Left lung (tissue), 10 donors: ENCODE data around the gene CMIP. TPM values are rescaled to one million over a fixed set of nuclear protein-coding genes. Genes with fewer than 3 reads are reported as not detected.

Experiments used
- ATAC-seq: fragments of 200-7000 bp; cut with Tn5 transposase; one replicate; pipeline ENCODE4 v1.9.1; 2020; ENCODE audit warnings: moderate library complexity
- DNase-seq, 4 donors: peaks; one replicate each; pipeline ENCODE4 v3.0.0-alpha.2; 2013 to 2020
- H3K27ac ChIP-seq, 2 donors: fragments of 200-600 bp; sonication (generic) in 1 of 2; one replicate each; pipeline versions ENCODE4 v1.5.0 to v1.8.0; 2020 to 2021
- H3K27me3 ChIP-seq, 2 donors: fragments of 200-600 bp; sonication (generic) in 1 of 2; one replicate each; pipeline versions ENCODE4 v1.5.0 to v1.8.0; 2020 to 2021
- H3K36me3 ChIP-seq, 2 donors: fragments of 200-600 bp; sonication (generic) in 1 of 2; one replicate each; pipeline versions ENCODE4 v1.5.0 to v1.8.0; 2020 to 2021
- H3K4me1 ChIP-seq, 2 donors: fragments of 200-600 bp; one replicate each; pipeline ENCODE4 v1.8.0; 2021
- H3K4me3 ChIP-seq, 2 donors: fragments of 200-600 bp; sonication (generic) in 1 of 2; one replicate each; pipeline versions ENCODE4 v1.5.0 to v1.8.0; 2020 to 2021; ENCODE audit warnings: mild to moderate bottlenecking in 1 of 2
- H3K9me3 ChIP-seq, 2 donors: fragments of 200-600 bp; sonication (generic) in 1 of 2; one replicate each; pipeline versions ENCODE4 v1.5.0 to v1.8.0; 2020 to 2021
- CTCF ChIP-seq, 2 donors: fragments of 200-600 bp; sonication (generic) in 1 of 2; IDR thresholded peaks; one replicate each; pipeline versions ENCODE4 v1.5.0 to v1.8.0; 2021; ENCODE audit warnings: antibody characterized with exemption in 2 of 2
- intact Hi-C, 2 donors: fragments of 100-400 bp; cut with DNase I; formaldehyde crosslinking; loops; one replicate each; pipeline versions ENCODE4 v1.11.2 to v1.14.2; 2022
- polyA plus RNA-seq, 6 donors: library from polyadenylated mRNA; unstranded; fragments of 120-200 nt; gene quantifications; one replicate each; pipeline ENCODE4 v1.2.1, GENCODE V29; 2013; ENCODE audit not compliant: insufficient read length in 6 of 6
- total RNA-seq, 2 donors: library from RNA; stranded (reverse); fragmentation: NEBNext Ultra II Directional; extraction: Animal tissue kit (Norgen Biotek cat#: 25700); gene quantifications; one replicate each; pipeline ENCODE4 v1.2.1, GENCODE V29; 2021
- donor health status: DM: no; HTN: yes; CAD: no.
- donor health status: DM: no; HTN: no; CAD: no.

Gene CMIP
- total and polyA plus RNA-seq, 8 donors, result 35.3 to 55.8 (median 40.4) TPM

- DNase-seq (no peak), ATAC-seq (no peak)
- intact Hi-C loops, result no loop called here
- Histone ChIP-seq H3K9me3 (no peaks in the 10 kb centered on the region), H3K36me3 (peaks cover 0 to 6% of the 10 kb centered on the region in 2 donors), H3K27ac (no peak overlapping the region), H3K27me3 (no peaks in the 10 kb centered on the region), H3K4me1 (peaks cover 0 to 9% of the 10 kb centered on the region in 2 donors), H3K4me3 (no peak overlapping the region)
- no peak for TF ChIP-seq CTCF (IDR thresholded peaks at IDR 0.05)
Measured at GRCh38 chr16:81645925-81646324, 201.3 kb downstream of the CMIP start.

GRCh38 chr16:81646561-81646960 lies 202.0 kb downstream of the CMIP start:
- Histone ChIP-seq H3K36me3 (peaks cover 0 to 3% of the 10 kb centered on the region in 2 donors), H3K27ac (no peak overlapping the region), H3K27me3 (no peaks in the 10 kb centered on the region), H3K4me3 (no peak overlapping the region), H3K9me3 (no peaks in the 10 kb centered on the region), H3K4me1 (peaks cover 0 to 9% of the 10 kb centered on the region in 2 donors)
- ATAC-seq, result no peak
- no peak for DNase-seq
- intact Hi-C loops, result no loop called here
- TF ChIP-seq CTCF (IDR thresholded peaks at IDR 0.05), result no peak

GRCh38 chr16:81647527-81647926 lies 202.9 kb downstream of the CMIP start:
- H3K4me3 ChIP-seq, result no peak overlapping the region
- no peaks in the 10 kb centered on the region for H3K9me3 ChIP-seq
- H3K4me1 ChIP-seq, result peaks cover 0 to 9% of the 10 kb centered on the region in 2 donors
- H3K36me3 ChIP-seq, result peaks cover 0 to 8% of the 10 kb centered on the region in 2 donors
- no peak for TF ChIP-seq CTCF (IDR thresholded peaks at IDR 0.05)
- ATAC-seq (no peak), DNase-seq (no peak)
- intact Hi-C loops, result no loop called here
- no peak overlapping the region for H3K27ac ChIP-seq
- H3K27me3 ChIP-seq, result no peaks in the 10 kb centered on the region

- TF ChIP-seq CTCF (IDR thresholded peaks at IDR 0.05), result no peak
- Histone ChIP-seq H3K4me3 (no peak overlapping the region), H3K4me1 (peaks cover 0 to 14% of the 10 kb centered on the region in 2 donors), H3K36me3 (peaks cover 0 to 27% of the 10 kb centered on the region in 2 donors), H3K27me3 (no peaks in the 10 kb centered on the region), H3K27ac (peak overlapping the region in 1 of 2 donors; percentile 4), H3K9me3 (no peaks in the 10 kb centered on the region)
- intact Hi-C loops, result no loop called here
- no peak for ATAC-seq
- DNase-seq, result no peak
Measured at GRCh38 chr16:81649561-81650184, 205.1 kb downstream of the CMIP start.

- H3K4me1 ChIP-seq, result peaks cover 0 to 14% of the 10 kb centered on the region in 2 donors
- ATAC-seq (no peak), DNase-seq (no peak)
- no peak for TF ChIP-seq CTCF (IDR thresholded peaks at IDR 0.05)
- peaks cover 0 to 27% of the 10 kb centered on the region in 2 donors for H3K36me3 ChIP-seq
- no peaks in the 10 kb centered on the region for H3K27me3 ChIP-seq
- no peaks in the 10 kb centered on the region for H3K9me3 ChIP-seq
- no peak overlapping the region for H3K4me3 ChIP-seq
- intact Hi-C loops, result no loop called here
- peak overlapping the region in 1 of 2 donors; percentile 26 for H3K27ac ChIP-seq
Measured at GRCh38 chr16:81650281-81650680, 205.7 kb downstream of the CMIP start.
